T-helper 1 cell treated with Interleukin-12 subunit alpha and Interleukin-12 subunit beta and Interleukin-4 antibody, amounts not matched to agents 30 ng/mL and 1 ng/mL, for 36 hours (primary cell): ENCODE measurements around the gene MAPKBP1. TPM values are rescaled to one million over a fixed set of nuclear protein-coding genes. Genes with fewer than 3 reads are reported as not detected.
"Not testable (repeated sequence)": the region's sequence is repeated elsewhere in the genome, so short reads cannot be mapped to it uniquely, and the experiment has no call there.

Experiments
- intact Hi-C: fragments of 100-400 bp; cut with micrococcal nuclease; formaldehyde crosslinking; loops from one replicate; pipeline ENCODE4 v1.15.1; 2024
- total RNA-seq: library from RNA; stranded (reverse); gene quantifications from 2 replicates; pipeline ENCODE4 v1.2.3, GENCODE V29; 2022

The MAPKBP1 gene
- 44.7 and 45.2 TPM in 2 replicates for total RNA-seq

GRCh38 chr15:41774062-41774881, at the start of gene MAPKBP1:
TSS of gene MAPKBP1 (plus strand) at chr15:41774484. CDS start at chr15:41775276, 792 bp downstream.
- intact Hi-C loops: loop anchor here (1.0 to 5.0 kb wide), 19 partner anchors 17 to 880 kb away; partner anchors contain the start of genes CHP1, EHD4, GANC and INO80

GRCh38 chr15:41727143-41727542, 47.1 kb upstream of the MAPKBP1 start:
- intact Hi-C loops: no loop called here

- intact Hi-C loops: not testable (repeated sequence)
These were observed 46.2 kb upstream of the MAPKBP1 start for GRCh38 chr15:41728061-41728460.

GRCh38 chr15:41730543-41730942, 43.7 kb upstream of the MAPKBP1 start:
- intact Hi-C loops: no loop called here

GRCh38 chr15:41732483-41732882, 41.8 kb upstream of the MAPKBP1 start:
- intact Hi-C loops: no loop called here

- intact Hi-C loops: no loop called here
These were observed 40.2 kb upstream of the MAPKBP1 start for GRCh38 chr15:41734079-41734478.

- intact Hi-C loops: no loop called here
These were observed 39.2 kb upstream of the MAPKBP1 start for GRCh38 chr15:41735046-41735445.

GRCh38 chr15:41735492-41735891, 38.8 kb upstream of the MAPKBP1 start:
- intact Hi-C loops: not testable (repeated sequence)

GRCh38 chr15:41746802-41747201, 27.5 kb upstream of the MAPKBP1 start:
- intact Hi-C loops: no loop called here

GRCh38 chr15:41756198-41756597, 18.1 kb upstream of the MAPKBP1 start:
- intact Hi-C loops: loop anchor here (5.0 kb wide), 1 partner anchor 301 kb away; no protein-coding TSS in a partner anchor

GRCh38 chr15:41772720-41773331, 1.5 kb upstream of the MAPKBP1 start:
- intact Hi-C loops: loop anchor here (1.0 to 5.0 kb wide), 4 partner anchors 131 to 371 kb away; partner anchors contain the start of gene NDUFAF1

GRCh38 chr15:41773332-41773728, 954 bp upstream of the MAPKBP1 start:
- intact Hi-C loops: loop anchor here (5.0 kb wide), 2 partner anchors 151 to 371 kb away; partner anchors contain the start of gene NDUFAF1

- intact Hi-C loops: loop anchor here (1.0 to 5.0 kb wide), 19 partner anchors 17 to 879 kb away; partner anchors contain the start of genes CHP1, EHD4, GANC and INO80
These were observed 589 bp upstream of the MAPKBP1 start for GRCh38 chr15:41773729-41774061.

GRCh38 chr15:41774882-41775417, 666 bp downstream of the MAPKBP1 start:
- intact Hi-C loops: loop anchor here (1.0 to 5.0 kb wide), 19 partner anchors 16 to 881 kb away; partner anchors contain the start of genes CHP1, EHD4, GANC and INO80

- intact Hi-C loops: loop anchor here (2.0 kb wide), 1 partner anchor 15 kb away; no protein-coding TSS in a partner anchor
These were observed 1.4 kb downstream of the MAPKBP1 start for GRCh38 chr15:41775651-41776050.

- intact Hi-C loops: no loop called here
These were observed 3.2 kb downstream of the MAPKBP1 start for GRCh38 chr15:41777421-41777973.

GRCh38 chr15:41778521-41778920, 4.2 kb downstream of the MAPKBP1 start:
- intact Hi-C loops: no loop called here

GRCh38 chr15:41779662-41780157, 5.4 kb downstream of the MAPKBP1 start:
- intact Hi-C loops: no loop called here

GRCh38 chr15:41780266-41780665, 6.0 kb downstream of the MAPKBP1 start:
- intact Hi-C loops: no loop called here

- intact Hi-C loops: no loop called here
These were observed 6.4 kb downstream of the MAPKBP1 start for GRCh38 chr15:41780727-41781126.
